ENCODE measurements around the gene KCNE1. TPM values are rescaled to one million over a fixed set of nuclear protein-coding genes. Genes with fewer than 3 reads are reported as not detected.

Gene KCNE1
- total and polyA plus RNA-seq, 8 donors, result 0.05 to 0.75 (median 0.30) TPM

DNA sequence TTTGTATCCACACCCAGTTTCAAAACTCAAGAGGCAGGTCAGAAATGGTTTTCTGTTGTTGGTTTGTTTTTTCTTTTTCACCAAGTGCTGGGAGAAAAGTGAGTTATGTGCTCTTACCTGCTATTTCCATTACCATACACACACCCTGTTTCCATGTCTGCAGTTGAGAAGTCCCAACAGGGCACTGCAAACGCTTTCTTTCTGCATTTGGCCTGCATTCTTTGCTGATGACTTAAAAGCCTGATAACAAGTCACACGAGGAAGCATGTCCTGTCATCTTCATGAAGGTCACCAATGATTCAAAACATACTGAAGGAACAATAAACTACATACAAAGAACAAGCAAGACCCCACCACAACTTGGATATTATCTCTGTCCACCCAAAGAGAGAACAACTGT is 24.8 kb upstream of the KCNE1 start:
- Histone ChIP-seq H3K36me3 (no peaks in the 10 kb centered on the region), H3K4me3 (no peak overlapping the region), H3K27ac (peak overlapping the region in 2 of 4 donors; percentile 0 to 22), H3K9me3 (no peaks in the 10 kb centered on the region), H3K4me1 (no peaks in the 10 kb centered on the region), H3K27me3 (no peaks in the 10 kb centered on the region)
- FAIRE-seq, result no peak
- DNase-seq, result no peak
- TF ChIP-seq, protein P1, sequence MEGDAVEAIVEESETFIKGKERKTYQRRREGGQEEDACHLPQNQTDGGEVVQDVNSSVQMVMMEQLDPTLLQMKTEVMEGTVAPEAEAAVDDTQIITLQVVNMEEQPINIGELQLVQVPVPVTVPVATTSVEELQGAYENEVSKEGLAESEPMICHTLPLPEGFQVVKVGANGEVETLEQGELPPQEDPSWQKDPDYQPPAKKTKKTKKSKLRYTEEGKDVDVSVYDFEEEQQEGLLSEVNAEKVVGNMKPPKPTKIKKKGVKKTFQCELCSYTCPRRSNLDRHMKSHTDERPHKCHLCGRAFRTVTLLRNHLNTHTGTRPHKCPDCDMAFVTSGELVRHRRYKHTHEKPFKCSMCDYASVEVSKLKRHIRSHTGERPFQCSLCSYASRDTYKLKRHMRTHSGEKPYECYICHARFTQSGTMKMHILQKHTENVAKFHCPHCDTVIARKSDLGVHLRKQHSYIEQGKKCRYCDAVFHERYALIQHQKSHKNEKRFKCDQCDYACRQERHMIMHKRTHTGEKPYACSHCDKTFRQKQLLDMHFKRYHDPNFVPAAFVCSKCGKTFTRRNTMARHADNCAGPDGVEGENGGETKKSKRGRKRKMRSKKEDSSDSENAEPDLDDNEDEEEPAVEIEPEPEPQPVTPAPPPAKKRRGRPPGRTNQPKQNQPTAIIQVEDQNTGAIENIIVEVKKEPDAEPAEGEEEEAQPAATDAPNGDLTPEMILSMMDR (IDR thresholded peaks at IDR 0.05), result no peak
- intact Hi-C loops (cut with DNase I), result no loop called here
- WGBS, 2 donors, result 24 to 31% methylated on average over 2 of the region's 2 CpGs
- peak in 3 of 4 donors; percentile 36 to 74 (median 52) for ATAC-seq

DNA sequence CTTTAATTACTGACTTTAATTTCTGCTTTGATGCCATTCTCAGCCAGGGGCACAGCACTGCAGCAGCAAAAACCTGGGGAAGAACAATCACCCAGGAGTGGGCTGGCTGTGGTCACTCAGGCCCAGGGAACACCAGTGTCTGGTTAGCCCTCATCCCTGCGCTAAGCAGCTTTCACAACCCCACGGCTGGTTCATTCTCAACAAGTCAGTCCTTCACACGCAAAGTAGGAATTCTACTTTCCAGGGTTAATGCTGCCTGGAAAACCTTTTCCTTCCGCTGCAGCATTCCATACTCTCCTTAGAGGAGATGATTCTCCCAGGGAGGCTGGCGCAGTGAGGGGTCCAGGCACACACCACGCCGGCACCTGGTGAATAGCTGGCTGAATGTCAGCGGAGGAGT is 24.3 kb upstream of the KCNE1 start:
- H3K4me3 ChIP-seq, result no peak overlapping the region
- H3K9me3 ChIP-seq, result no peaks in the 10 kb centered on the region
- H3K36me3 ChIP-seq, result no peaks in the 10 kb centered on the region
- DNase-seq (no peak), FAIRE-seq (no peak), ATAC-seq (no peak)
- H3K27ac ChIP-seq, result peak overlapping the region in 2 of 4 donors; percentile 0 to 22
- whole genome bisulfite sequencing, 2 donors, result 96 to 97% methylated on average over 8 of the region's 8 CpGs
- no peaks in the 10 kb centered on the region for H3K4me1 ChIP-seq
- intact Hi-C loops (cut with DNase I), result no loop called here
- H3K27me3 ChIP-seq, result no peaks in the 10 kb centered on the region
- TF ChIP-seq, protein P1 (IDR thresholded peaks at IDR 0.05), result no peak

DNA sequence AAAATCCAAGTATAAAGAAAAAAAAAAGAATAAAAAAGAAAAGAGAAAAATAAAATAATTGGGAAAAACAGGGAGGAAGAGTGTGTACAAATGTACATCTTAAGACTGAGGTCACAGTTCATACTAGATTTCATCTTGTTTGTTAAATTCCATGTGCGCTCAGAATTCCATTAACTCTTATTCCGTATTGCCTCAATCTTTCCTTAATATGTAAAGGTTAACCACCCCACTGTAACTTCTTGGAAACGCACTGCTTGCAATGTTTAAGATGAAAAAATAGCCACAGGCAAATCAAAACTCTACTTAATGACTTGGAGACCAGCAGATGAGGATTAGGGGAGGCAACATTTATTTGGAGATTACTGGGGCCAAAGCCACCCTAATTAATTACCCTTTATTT is 23.9 kb upstream of the KCNE1 start:
- Histone ChIP-seq H3K4me1 (no peaks in the 10 kb centered on the region), H3K9me3 (no peaks in the 10 kb centered on the region), H3K27ac (no peak overlapping the region), H3K4me3 (no peak overlapping the region), H3K27me3 (no peaks in the 10 kb centered on the region), H3K36me3 (no peaks in the 10 kb centered on the region)
- no peak for DNase-seq
- TF ChIP-seq, protein P1 (IDR thresholded peaks at IDR 0.05), result no peak
- FAIRE-seq, result no peak
- intact Hi-C loops (cut with DNase I), result no loop called here
- WGBS, 2 donors, result 89 to 94% methylated on average over 3 of the region's 3 CpGs
- ATAC-seq, result no peak

DNA sequence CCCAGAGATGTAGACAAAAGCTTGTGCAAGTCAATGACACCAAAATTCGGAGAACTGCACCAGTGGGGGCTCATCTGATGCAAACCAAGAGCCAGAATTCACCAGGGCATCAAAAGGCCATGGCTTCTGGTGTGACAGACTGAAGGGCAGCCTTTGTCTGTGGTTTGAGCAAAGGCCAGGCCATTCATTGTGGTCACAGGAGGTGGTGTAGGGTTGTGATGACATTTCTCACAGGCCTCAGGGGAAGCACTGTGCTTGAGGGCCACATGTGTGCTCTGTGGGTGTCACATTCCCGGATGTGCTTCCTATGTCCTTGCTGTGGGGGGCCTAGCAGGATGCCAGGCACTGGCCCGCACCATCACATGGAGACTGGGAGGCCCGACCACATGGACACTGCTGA is 22.5 kb upstream of the KCNE1 start:
- FAIRE-seq, result no peak

DNA sequence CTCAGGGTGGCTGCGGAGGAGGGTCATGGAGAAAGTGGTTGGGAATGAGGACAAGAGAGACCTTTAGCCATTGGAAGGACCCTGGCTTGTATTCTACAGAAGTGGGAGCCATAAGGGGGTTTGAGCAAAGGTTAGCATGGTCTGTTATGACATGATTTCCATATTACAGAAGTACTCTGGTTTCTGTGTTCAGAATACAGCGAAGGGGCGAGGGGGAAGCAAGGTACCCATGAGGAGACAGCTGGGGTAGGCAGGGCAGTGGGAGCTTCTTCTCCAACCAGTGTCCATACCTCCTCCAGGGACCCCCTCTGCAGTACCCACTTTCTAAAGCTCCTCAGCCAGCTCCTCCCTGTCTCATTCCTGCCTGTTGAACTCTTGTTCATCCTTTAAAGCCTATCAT is 21.9 kb upstream of the KCNE1 start:
- no peak for ATAC-seq
- no peak for FAIRE-seq
- TF ChIP-seq, protein P1 (IDR thresholded peaks at IDR 0.05), result no peak
- Histone ChIP-seq H3K4me3 (no peak overlapping the region), H3K27me3 (no peaks in the 10 kb centered on the region), H3K4me1 (no peaks in the 10 kb centered on the region), H3K9me3 (no peaks in the 10 kb centered on the region), H3K36me3 (no peaks in the 10 kb centered on the region), H3K27ac (no peak overlapping the region)
- DNase-seq, result no peak
- WGBS, 2 donors, result 75 to 96% methylated on average over 3 of the region's 3 CpGs
- intact Hi-C loops (cut with DNase I), result no loop called here

More for the DNA sequence above, 22.5 kb upstream of the KCNE1 start:
- Histone ChIP-seq H3K27me3 (no peaks in the 10 kb centered on the region), H3K36me3 (no peaks in the 10 kb centered on the region), H3K9me3 (no peaks in the 10 kb centered on the region), H3K27ac (no peak overlapping the region), H3K4me3 (no peak overlapping the region), H3K4me1 (no peaks in the 10 kb centered on the region)
- DNase-seq (no peak), ATAC-seq (peak in 1 of 4 donors; percentile 25)
- TF ChIP-seq, protein P1 (IDR thresholded peaks at IDR 0.05), result no peak
- 87 to 89% methylated on average over 4 of the region's 4 CpGs for WGBS, 2 donors
- intact Hi-C loops (cut with DNase I), result no loop called here
